NCI-H82 treated with DMSO at 0.1 percent for 48 hours (cell line): Measurements from ENCODE around the gene GNGT2.

Experiments used
- DNase-seq: peaks from one replicate; lab custom pipeline; 2025; ENCODE audit not compliant: unreplicated experiment; lab: John Stamatoyannopoulos, UW

Gene GNGT2

GRCh38 chr17:49210158-49211029 is at the start of gene GNGT2, which contains the start of gene ABI3:
Gene GNGT2, minus strand, starts transcription at chr17:49210574. Its CDS starts 3,152 bp downstream, at chr17:49207422.
Gene ABI3, plus strand, starts transcription at chr17:49210707. Its CDS starts 18 bp downstream, at chr17:49210725.
- no peak for DNase-seq

GRCh38 chr17:49259663-49260010 is 49.3 kb upstream of the GNGT2 start:
- no peak for DNase-seq

GRCh38 chr17:49258394-49258793 is 48.0 kb upstream of the GNGT2 start:
- DNase-seq, result no peak

GRCh38 chr17:49255125-49255524 is 44.8 kb upstream of the GNGT2 start:
- no peak for DNase-seq

GRCh38 chr17:49254066-49254465 is 43.7 kb upstream of the GNGT2 start:
- DNase-seq, result no peak

- DNase-seq, result no peak
These were observed 41.8 kb upstream of the GNGT2 start for GRCh38 chr17:49252148-49252695.

- no peak for DNase-seq
These were observed 39.6 kb upstream of the GNGT2 start for GRCh38 chr17:49249890-49250522.

- no peak for DNase-seq
These were observed 39.0 kb upstream of the GNGT2 start for GRCh38 chr17:49249292-49249794.

- DNase-seq, result no peak
These were observed 37.6 kb upstream of the GNGT2 start for GRCh38 chr17:49247944-49248343.

- no peak for DNase-seq
These were observed 34.5 kb upstream of the GNGT2 start for GRCh38 chr17:49244839-49245238.

GRCh38 chr17:49242813-49243212 is 32.4 kb upstream of the GNGT2 start:
- DNase-seq, result no peak

GRCh38 chr17:49241692-49242397 is 31.5 kb upstream of the GNGT2 start:
- DNase-seq, result no peak

- DNase-seq, result no peak
These were observed 30.7 kb upstream of the GNGT2 start for GRCh38 chr17:49241040-49241439.

GRCh38 chr17:49240619-49241018 is 30.2 kb upstream of the GNGT2 start:
- no peak for DNase-seq

- DNase-seq, result no peak
These were observed 29.6 kb upstream of the GNGT2 start for GRCh38 chr17:49239963-49240362.

- no peak for DNase-seq
These were observed 25.5 kb upstream of the GNGT2 start for GRCh38 chr17:49235896-49236295.

GRCh38 chr17:49234509-49235080 is 24.2 kb upstream of the GNGT2 start:
- no peak for DNase-seq

GRCh38 chr17:49231563-49231894 is 21.2 kb upstream of the GNGT2 start:
- no peak for DNase-seq

GRCh38 chr17:49230636-49231562 is 20.5 kb upstream of the GNGT2 start, which contains the start of gene PHOSPHO1:
Gene PHOSPHO1, minus strand, starts transcription at chr17:49230787. Its CDS starts 4,096 bp downstream, at chr17:49226691.
- DNase-seq, result peak; percentile 81
